ENCODE measurements around the gene NAALADL2. TPM values are rescaled to one million over a fixed set of nuclear protein-coding genes. Genes with fewer than 3 reads are reported as not detected.

Gene NAALADL2
- total and polyA plus RNA-seq, 2 of the 13 experiments (the other 11 are each of a cell fraction or from before 2014, with no cell fraction given): 0.08 TPM; not detected in 1

GRCh38 chr3:175246766-175247165 lies 387.6 kb downstream of the NAALADL2 start:
- Histone ChIP-seq H3K9me3 (ENCODE audit: low read length) (no peaks in the 10 kb centered on the region), H3K27me3 (ENCODE audit: control insufficient read depth in 1 of 2, insufficient read depth in 2 of 2, low read length in 2 of 2) (no peaks in the 10 kb centered on the region), H3K4me1 (ENCODE audit: insufficient read depth, low read length) (no peaks in the 10 kb centered on the region), H2AFZ (ENCODE audit: low read length) (no peak overlapping the region), H3K4me3 (replicated peaks in 1 of 3; ENCODE audit: insufficient read depth in 1 of 3, low read depth in 2 of 3, low read length in 3 of 3) (no peak overlapping the region), H3K27ac (ENCODE audit: extremely low read length, insufficient read depth, low read length) (no peak overlapping the region), H3K9ac (ENCODE audit: insufficient read depth, low read depth, low read length) (no peak overlapping the region), H3K79me2 (ENCODE audit: insufficient read depth, low read length) (no peaks in the 10 kb centered on the region), H3K36me3 (replicated peaks in 1 of 2; ENCODE audit: control insufficient read depth in 1 of 2, insufficient read depth in 2 of 2, low read length in 2 of 2) (no peaks in the 10 kb centered on the region), H4K20me1 (ENCODE audit: insufficient read depth, low read length) (no peaks in the 10 kb centered on the region), H3K4me2 (ENCODE audit: low read depth, low read length) (no peak overlapping the region)
- no peak for ATAC-seq
- ChIA-PET POLR2A (no interaction called here), CTCF (ENCODE audit: low intra/inter-chr PET ratio, low total read pairs) (no interaction called here)
- WGBS (ENCODE audit: low lambda C conversion rate): 10% methylated on average over 1 of the region's 1 CpG
- no peak for FAIRE-seq
- in situ Hi-C loops (cut with HindIII; ENCODE audit: extremely low pct_ligation_motif_present, low pct_unique_long_range_greater_than_20kb) (no loop called here), intact Hi-C loops (cut with micrococcal nuclease; ENCODE audit: unreplicated experiment) (no loop called here)
- DNase-seq (ENCODE audit: low spot score): no peak
- TF ChIP-seq ZNF33B (CRISPR knock-in tag; IDR thresholded peaks at IDR 0.05): no peak
- no peak for TF ChIP-seq ZNF761 (CRISPR knock-in tag; conservative IDR thresholded peaks at IDR 0.05)
- no peak for TF ChIP-seq ZNF432 (CRISPR knock-in tag; IDR thresholded peaks at IDR 0.05; ENCODE audit: borderline replicate concordance)
- no peak for TF ChIP-seq ERF (CRISPR knock-in tag; IDR thresholded peaks at IDR 0.05)
- no peak for TF ChIP-seq GABPA (IDR thresholded peaks at IDR 0.05; ENCODE audit: low read depth, low read length)
- TF ChIP-seq GABPA (CRISPR knock-in tag; IDR thresholded peaks at IDR 0.05; ENCODE audit: low read depth): no peak
- no peak for TF ChIP-seq ZNF33A (CRISPR knock-in tag; IDR thresholded peaks at IDR 0.05; ENCODE audit: borderline replicate concordance)
- no TSS peak for BruUV-seq (replicated peaks)

DNA sequence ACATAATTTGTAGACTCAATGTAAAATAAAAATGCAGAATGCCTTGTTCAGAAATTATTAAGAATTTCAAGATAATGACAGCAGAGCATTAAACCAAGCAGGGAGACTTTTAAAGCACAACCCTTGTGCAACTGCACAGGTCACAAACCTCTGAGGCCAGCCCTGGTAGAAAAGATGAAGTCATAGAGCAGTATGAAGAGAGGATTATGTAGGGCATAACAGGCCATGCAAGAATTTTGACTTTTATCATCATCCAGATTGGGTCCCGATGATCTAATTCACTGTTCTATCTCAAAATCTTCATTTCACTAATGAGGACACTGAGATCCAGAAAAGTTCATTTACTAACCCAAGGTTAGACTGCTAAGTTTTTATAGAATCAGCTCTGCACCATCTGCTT lies 388.5 kb downstream of the NAALADL2 start:
- POLR2A ChIA-PET: no interaction called here
- in situ Hi-C loops (cut with HindIII; ENCODE audit: extremely low pct_ligation_motif_present, low pct_unique_long_range_greater_than_20kb) (no loop called here), intact Hi-C loops (cut with micrococcal nuclease; ENCODE audit: unreplicated experiment) (no loop called here)
- Histone ChIP-seq H3K36me3 (replicated peaks in 1 of 2; ENCODE audit: control insufficient read depth in 1 of 2, insufficient read depth in 2 of 2, low read length in 2 of 2) (no peaks in the 10 kb centered on the region), H3K4me1 (ENCODE audit: insufficient read depth, low read length) (no peaks in the 10 kb centered on the region), H4K20me1 (ENCODE audit: insufficient read depth, low read length) (no peaks in the 10 kb centered on the region), H3K79me2 (ENCODE audit: insufficient read depth, low read length) (no peaks in the 10 kb centered on the region), H3K9me3 (ENCODE audit: low read length) (no peaks in the 10 kb centered on the region), H2AFZ (ENCODE audit: low read length) (no peak overlapping the region), H3K4me3 (replicated peaks in 1 of 3; ENCODE audit: insufficient read depth in 1 of 3, low read depth in 2 of 3, low read length in 3 of 3) (no peak overlapping the region), H3K27ac (ENCODE audit: extremely low read length, insufficient read depth, low read length) (no peak overlapping the region), H3K4me2 (ENCODE audit: low read depth, low read length) (no peak overlapping the region), H3K27me3 (ENCODE audit: control insufficient read depth in 1 of 2, insufficient read depth in 2 of 2, low read length in 2 of 2) (no peaks in the 10 kb centered on the region), H3K9ac (ENCODE audit: insufficient read depth, low read depth, low read length) (no peak overlapping the region)
- CTCF ChIA-PET (ENCODE audit: low intra/inter-chr PET ratio, low total read pairs): no interaction called here
- no TSS peak for BruUV-seq (replicated peaks)
- FAIRE-seq: no peak
- DNase-seq (ENCODE audit: low spot score): no peak
- ATAC-seq: no peak
- 0% methylated on average over 1 of the region's 1 CpG for WGBS (ENCODE audit: low lambda C conversion rate)
- TF ChIP-seq HOXA3 (CRISPR knock-in tag; IDR thresholded peaks at IDR 0.05) (no peak), ZNF33A (CRISPR knock-in tag; IDR thresholded peaks at IDR 0.05; ENCODE audit: borderline replicate concordance) (no peak), SPEN (CRISPR knock-in tag; IDR thresholded peaks at IDR 0.05; ENCODE audit: low read depth) (no peak), ZNF296 (CRISPR knock-in tag; conservative IDR thresholded peaks at IDR 0.05) (no peak), ZNF782 (CRISPR knock-in tag; IDR thresholded peaks at IDR 0.05; ENCODE audit: borderline replicate concordance) (no peak), ZNF850 (CRISPR knock-in tag; conservative IDR thresholded peaks at IDR 0.05) (no peak), ZNF20 (CRISPR knock-in tag; IDR thresholded peaks at IDR 0.05) (no peak), TOE1 (CRISPR knock-in tag; IDR thresholded peaks at IDR 0.05) (no peak), ZSCAN30 (CRISPR knock-in tag; IDR thresholded peaks at IDR 0.05) (no peak), ZNF614 (CRISPR knock-in tag; IDR thresholded peaks at IDR 0.05; ENCODE audit: borderline replicate concordance) (no peak)
- TF ChIP-seq, protein P1, sequence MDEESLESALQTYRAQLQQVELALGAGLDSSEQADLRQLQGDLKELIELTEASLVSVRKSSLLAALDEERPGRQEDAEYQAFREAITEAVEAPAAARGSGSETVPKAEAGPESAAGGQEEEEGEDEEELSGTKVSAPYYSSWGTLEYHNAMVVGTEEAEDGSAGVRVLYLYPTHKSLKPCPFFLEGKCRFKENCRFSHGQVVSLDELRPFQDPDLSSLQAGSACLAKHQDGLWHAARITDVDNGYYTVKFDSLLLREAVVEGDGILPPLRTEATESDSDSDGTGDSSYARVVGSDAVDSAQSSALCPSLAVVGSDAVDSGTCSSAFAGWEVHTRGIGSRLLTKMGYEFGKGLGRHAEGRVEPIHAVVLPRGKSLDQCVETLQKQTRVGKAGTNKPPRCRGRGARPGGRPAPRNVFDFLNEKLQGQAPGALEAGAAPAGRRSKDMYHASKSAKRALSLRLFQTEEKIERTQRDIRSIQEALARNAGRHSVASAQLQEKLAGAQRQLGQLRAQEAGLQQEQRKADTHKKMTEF (CRISPR knock-in tag; IDR thresholded peaks at IDR 0.05): no peak
